ENCODE data around the gene ILKAP. TPM values are rescaled to one million over a fixed set of nuclear protein-coding genes. Genes with fewer than 3 reads are reported as not detected.

ILKAP gene
- total and polyA plus RNA-seq, 2 of the 4 experiments (the other 2 are of a cell fraction) = 13.3 to 44.2 TPM

DNA sequence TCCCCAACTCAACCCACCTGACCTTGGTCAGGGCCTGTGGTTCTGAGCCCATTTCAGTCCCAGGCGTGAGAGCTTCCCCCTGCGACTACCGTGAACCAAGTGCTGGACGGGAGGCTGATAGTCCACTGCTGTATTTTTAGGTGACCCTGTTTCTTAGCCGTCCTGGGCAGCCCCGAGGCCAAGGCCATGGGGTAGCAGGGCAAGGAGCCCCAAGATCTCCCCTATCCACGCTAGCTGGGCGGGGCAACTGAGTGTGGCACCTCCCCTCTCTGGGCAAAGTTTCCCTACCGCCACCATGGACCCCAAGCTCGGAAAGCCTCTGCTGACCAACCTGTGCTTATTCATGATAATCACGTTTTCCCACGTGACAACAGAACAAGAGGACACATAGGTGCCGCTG lies 65.6 kb downstream of the ILKAP start (continued):
- TF ChIP-seq, protein P1, sequence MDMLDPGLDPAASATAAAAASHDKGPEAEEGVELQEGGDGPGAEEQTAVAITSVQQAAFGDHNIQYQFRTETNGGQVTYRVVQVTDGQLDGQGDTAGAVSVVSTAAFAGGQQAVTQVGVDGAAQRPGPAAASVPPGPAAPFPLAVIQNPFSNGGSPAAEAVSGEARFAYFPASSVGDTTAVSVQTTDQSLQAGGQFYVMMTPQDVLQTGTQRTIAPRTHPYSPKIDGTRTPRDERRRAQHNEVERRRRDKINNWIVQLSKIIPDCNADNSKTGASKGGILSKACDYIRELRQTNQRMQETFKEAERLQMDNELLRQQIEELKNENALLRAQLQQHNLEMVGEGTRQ (IDR thresholded peaks at IDR 0.05; ENCODE audit: low read depth, low read length) = no peak

GRCh38 chr2:238136820-238137537 lies 66.5 kb downstream of the ILKAP start:
- no TSS peak for BruUV-seq (replicated peaks)

More at GRCh38 chr2:238136820-238137537, 66.5 kb downstream of the ILKAP start:
- Histone ChIP-seq H3K27me3 (ENCODE audit: control insufficient read depth, insufficient read depth, low read length) (no peaks in the 10 kb centered on the region), H3K18ac (ENCODE audit: low read depth, low read length) (peak overlapping the region; percentile 59), H3K56ac (ENCODE audit: extremely low read depth, insufficient read depth, low read length) (no peak overlapping the region), H3K4me1 (ENCODE audit: control insufficient read depth, insufficient read depth, low read length) (peaks cover 11% of the 10 kb centered on the region), H2AFZ (replicated peaks; ENCODE audit: low read length, poor library complexity) (peak overlapping the region; percentile 58), H2BK20ac (ENCODE audit: low read depth, low read length) (peak overlapping the region; percentile 47; the same call in 1 of the 2 replicates), H2AK5ac (ENCODE audit: low read depth, low read length) (peak overlapping the region; percentile 66), H3K79me1 (ENCODE audit: low read depth in 1 of 2, low read length in 2 of 2) (no peaks in the 10 kb centered on the region), H2BK15ac (ENCODE audit: low read depth, low read length) (peak overlapping the region; percentile 44; the same call in 1 of the 3 replicates), H4K5ac (ENCODE audit: low read depth, low read length) (peak overlapping the region; percentile 88), H2AK9ac (replicated peaks; ENCODE audit: low read depth, low read length, poor library complexity) (peak overlapping the region; percentile 84), H3K9ac (ENCODE audit: low read depth, low read length) (no peak overlapping the region), H4K20me1 (ENCODE audit: insufficient read depth, low read length) (no peaks in the 10 kb centered on the region), H3K14ac (replicated peaks; ENCODE audit: low read depth, low read length) (no peak overlapping the region), H3K9me1 (ENCODE audit: insufficient read depth, low read length) (0 out of 2 replicates have a peak, but pooled peaks cover 5% of the 10 kb centered on the region), H2BK120ac (ENCODE audit: low read depth, low read length) (peak overlapping the region; percentile 70), H2BK5ac (ENCODE audit: low read depth, low read length, poor library complexity, severe bottlenecking) (no peak overlapping the region), H3K27ac (ENCODE audit: insufficient read depth, low read length) (peak overlapping the region; percentile 35; the same call in 1 of the 2 replicates), H4K91ac (ENCODE audit: insufficient read depth, low read depth, low read length) (peak overlapping the region; percentile 83; the same call in 1 of the 2 replicates), H3K36me3 (ENCODE audit: control insufficient read depth, insufficient read depth, low read length) (no peaks in the 10 kb centered on the region), H4K8ac (ENCODE audit: low read depth in 2 of 2, low read length in 2 of 2) (peak overlapping the region; percentile 37 to 88), H3K4ac (ENCODE audit: low read depth, low read length) (peak overlapping the region; percentile 77), H3K4me2 (ENCODE audit: low read depth, low read length) (no peak overlapping the region), H3K23ac (ENCODE audit: low read depth, low read length) (no peak overlapping the region), H3K9me3 (ENCODE audit: control insufficient read depth, insufficient read depth, low read length) (no peaks in the 10 kb centered on the region), H3K4me3 (ENCODE audit: insufficient read depth, low read depth, low read length) (no peak overlapping the region)
- dilution Hi-C loops (cut with HindIII; ENCODE audit: low sequenced_read_pairs, unreplicated experiment) = no loop called here
- POLR2A ChIA-PET (ENCODE audit: unreplicated experiment) = no interaction called here
- 23% methylated on average over 6 of the region's 14 CpGs; no CpG with 5 or more reads in 1 of the 2 experiments for WGBS, 2 experiments (ENCODE audit: extremely low coverage in 2 of 2, insufficient read length in 1 of 2)
- DNase-seq (peak; percentile 77), ATAC-seq (ENCODE audit: low read depth) (peak; percentile 79)
- in situ Hi-C loops (cut with MboI; ENCODE audit: low sequenced_read_pairs) = no loop called here
- intact Hi-C loops (cut with micrococcal nuclease) = no loop called here
- TF ChIP-seq SMC3 (IDR thresholded peaks at IDR 0.05; ENCODE audit: low read depth, low read length) = no peak
- peak; percentile 99 for TF ChIP-seq CEBPB (IDR thresholded peaks at IDR 0.05; ENCODE audit: low read depth, low read length)
- no peak for TF ChIP-seq NFE2L2 (IDR thresholded peaks at IDR 0.05; ENCODE audit: low read depth, low read length)
- TF ChIP-seq, protein P2, sequence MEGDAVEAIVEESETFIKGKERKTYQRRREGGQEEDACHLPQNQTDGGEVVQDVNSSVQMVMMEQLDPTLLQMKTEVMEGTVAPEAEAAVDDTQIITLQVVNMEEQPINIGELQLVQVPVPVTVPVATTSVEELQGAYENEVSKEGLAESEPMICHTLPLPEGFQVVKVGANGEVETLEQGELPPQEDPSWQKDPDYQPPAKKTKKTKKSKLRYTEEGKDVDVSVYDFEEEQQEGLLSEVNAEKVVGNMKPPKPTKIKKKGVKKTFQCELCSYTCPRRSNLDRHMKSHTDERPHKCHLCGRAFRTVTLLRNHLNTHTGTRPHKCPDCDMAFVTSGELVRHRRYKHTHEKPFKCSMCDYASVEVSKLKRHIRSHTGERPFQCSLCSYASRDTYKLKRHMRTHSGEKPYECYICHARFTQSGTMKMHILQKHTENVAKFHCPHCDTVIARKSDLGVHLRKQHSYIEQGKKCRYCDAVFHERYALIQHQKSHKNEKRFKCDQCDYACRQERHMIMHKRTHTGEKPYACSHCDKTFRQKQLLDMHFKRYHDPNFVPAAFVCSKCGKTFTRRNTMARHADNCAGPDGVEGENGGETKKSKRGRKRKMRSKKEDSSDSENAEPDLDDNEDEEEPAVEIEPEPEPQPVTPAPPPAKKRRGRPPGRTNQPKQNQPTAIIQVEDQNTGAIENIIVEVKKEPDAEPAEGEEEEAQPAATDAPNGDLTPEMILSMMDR (conservative IDR thresholded peaks at IDR 0.05; ENCODE audit: low read depth, low read length) = no peak
- TF ChIP-seq MAZ (IDR thresholded peaks at IDR 0.05; ENCODE audit: borderline replicate concordance, low read depth, low read length) = no peak
- CTCF ChIA-PET = no interaction called here
